ENCODE data around the gene PLEKHG7. TPM values are rescaled to one million over a fixed set of nuclear protein-coding genes. Genes with fewer than 3 reads are reported as not detected.

Gene PLEKHG7
- total and polyA plus RNA-seq, 2 of the 8 experiments (the other 6 are each of a cell fraction or from before 2014, with no cell fraction given): not detected

DNA sequence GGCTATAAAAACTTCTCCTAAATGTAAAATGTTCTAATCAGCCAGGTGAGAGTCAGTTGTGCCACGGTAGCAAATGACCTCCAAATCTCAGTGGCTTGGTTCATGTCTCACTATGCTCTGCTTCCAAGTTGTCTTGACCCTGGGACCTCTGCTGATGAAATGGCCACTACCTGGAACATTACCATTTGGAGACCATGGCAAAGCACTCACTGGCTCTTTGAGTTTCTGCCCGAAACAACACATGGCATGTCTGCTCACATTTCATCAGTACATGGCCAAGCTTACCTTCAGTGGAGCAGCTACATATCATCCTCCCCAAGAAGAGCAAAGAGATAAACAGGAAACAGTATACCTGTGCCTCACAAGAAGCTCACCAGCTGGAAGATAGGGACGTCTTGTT, 40.2 kb downstream of the PLEKHG7 start:
- Histone ChIP-seq H3K18ac (ENCODE audit: extremely low read depth, low read length) (no peak overlapping the region), H3K9me3 (ENCODE audit: insufficient read depth in 2 of 2, low read depth in 1 of 2, low read length in 1 of 2) (no peaks in the 10 kb centered on the region), H3K79me1 (ENCODE audit: low read depth, low read length) (no peaks in the 10 kb centered on the region), H3K79me2 (ENCODE audit: control insufficient read depth in 1 of 2, insufficient read depth in 2 of 2, low read length in 2 of 2) (no peaks in the 10 kb centered on the region), H3K56ac (replicated peaks; ENCODE audit: insufficient read length, low read depth, low read length) (no peak overlapping the region), H2AFZ (ENCODE audit: low read length) (no peak overlapping the region), H3K4me1 (replicated peaks in 1 of 4; ENCODE audit: control insufficient read depth in 3 of 4, insufficient read depth in 4 of 4, low read length in 3 of 4) (peaks cover 0 to 4% (median 3%) of the 10 kb centered on the region in 4 experiments; a peak in 3 of 7 replicates), H2BK12ac (ENCODE audit: low read depth, low read length) (no peak overlapping the region), H3K23ac (ENCODE audit: insufficient read length) (no peak overlapping the region), H3K4me3 (ENCODE audit: extremely low read depth in 1 of 4, insufficient read depth in 2 of 4, low read depth in 3 of 4, low read length in 4 of 4) (no peak overlapping the region), H4K91ac (replicated peaks; ENCODE audit: insufficient read length, low read length) (no peak overlapping the region), H4K8ac (ENCODE audit: extremely low read depth, insufficient read depth, low read length) (no peak overlapping the region), H4K5ac (ENCODE audit: insufficient read length, low read depth, low read length) (no peak overlapping the region), H3K4ac (replicated peaks; ENCODE audit: insufficient read length, low read depth, low read length) (no peak overlapping the region), H3K27me3 (replicated peaks in 1 of 4; ENCODE audit: control insufficient read depth in 3 of 4, extremely low read depth in 1 of 4, insufficient read depth in 3 of 4, low read length in 3 of 4) (no peaks in the 10 kb centered on the region), H2BK20ac (ENCODE audit: low read length) (no peak overlapping the region), H2BK5ac (ENCODE audit: low read depth, low read length) (no peak overlapping the region), H3K14ac (ENCODE audit: insufficient read length) (no peak overlapping the region), H3K27ac (ENCODE audit: low read depth, low read length) (no peak overlapping the region), H3K9ac (replicated peaks in 1 of 4; ENCODE audit: extremely low read depth in 1 of 4, low read depth in 3 of 4, low read length in 3 of 4) (no peak overlapping the region), H2BK15ac (ENCODE audit: low read length) (no peak overlapping the region), H3K36me3 (ENCODE audit: control insufficient read depth in 2 of 4, insufficient read depth in 4 of 4, low read length in 3 of 4) (no peaks in the 10 kb centered on the region), H3K4me2 (ENCODE audit: insufficient read depth in 1 of 2, low read depth in 2 of 2, low read length in 2 of 2) (no peak overlapping the region), H2BK120ac (replicated peaks; ENCODE audit: low read depth, low read length) (no peak overlapping the region), H4K20me1 (replicated peaks in 1 of 2; ENCODE audit: control insufficient read depth in 1 of 2, insufficient read depth in 2 of 2, low read length in 2 of 2) (no peaks in the 10 kb centered on the region), H3K23me2 (ENCODE audit: low read depth, low read length) (no peaks in the 10 kb centered on the region), H2AK5ac (ENCODE audit: low read depth, low read length) (no peak overlapping the region)
- ChIA-PET CTCF (ENCODE audit: partially characterized antibody) (no interaction called here), POLR2A (ENCODE audit: partially characterized antibody) (no interaction called here)
- DNase-seq (ENCODE audit: low read depth in 1 of 2, low spot score in 2 of 2) (no peak), FAIRE-seq (no peak)
- 88% methylated on average over 3 of the region's 3 CpGs; no CpG with 5 or more reads in 1 of the 2 experiments for WGBS, 2 experiments (ENCODE audit: extremely low coverage in 1 of 2, insufficient coverage in 1 of 2, insufficient read length in 1 of 2, insufficient replicate concordance in 2 of 2, low coverage in 1 of 2, low lambda C conversion rate in 2 of 2, missing lambda C conversion rate in 1 of 2)
- TF ChIP-seq SRF (IDR thresholded peaks at IDR 0.05; ENCODE audit: low read depth, low read length) (no peak), JUN (IDR thresholded peaks at IDR 0.05; ENCODE audit: low read depth, low read length) (no peak), ZNF274 (IDR thresholded peaks at IDR 0.05; ENCODE audit: borderline replicate concordance, extremely low read depth, low read length) (no peak), TBP (IDR thresholded peaks at IDR 0.05; ENCODE audit: low read depth, low read length) (no peak), EZH2 (IDR thresholded peaks at IDR 0.05; ENCODE audit: low read depth, low read length, severe bottlenecking) (no peak), CBX8 (IDR thresholded peaks at IDR 0.05; ENCODE audit: borderline replicate concordance, low read depth, low read length) (no peak), SP2 (IDR thresholded peaks at IDR 0.05; ENCODE audit: low read length) (no peak), KDM5A (IDR thresholded peaks at IDR 0.05; ENCODE audit: low read length) (no peak), BCL11A (IDR thresholded peaks at IDR 0.05; ENCODE audit: low read depth in 2 of 2, low read length in 2 of 2) (no peak)

Data from H1 (cell line).